ENCODE data around the gene COL27A1. TPM values are rescaled to one million over a fixed set of nuclear protein-coding genes. Genes with fewer than 3 reads are reported as not detected.

The COL27A1 gene
- total and polyA plus RNA-seq, 4 donors: 10.9 to 25.6 (median 17.4) TPM

GRCh38 chr9:114193090-114193489 lies 37.8 kb downstream of the COL27A1 start:
- Histone ChIP-seq H3K9me3 (ENCODE audit: control insufficient read depth in 4 of 4, insufficient read depth in 3 of 4, low read length in 3 of 4) (peaks cover 0 to 3% (median 0%) of the 10 kb centered on the region in 4 donors), H3K27ac (ENCODE audit: low read depth in 1 of 2, low read length in 1 of 2) (no peak overlapping the region), H3K27me3 (ENCODE audit: control insufficient read depth in 3 of 3, insufficient read depth in 3 of 3, low read length in 2 of 3) (no peaks in the 10 kb centered on the region), H3K9ac (ENCODE audit: insufficient read depth in 1 of 2, low read length in 2 of 2) (no peak overlapping the region), H3K4me3 (no peak overlapping the region), H3K4me1 (ENCODE audit: control insufficient read depth in 5 of 5, insufficient read depth in 5 of 5, low read length in 5 of 5) (peaks cover 0 to 31% (median 11%) of the 10 kb centered on the region in 5 donors), H3K36me3 (ENCODE audit: control insufficient read depth in 4 of 4, insufficient read depth in 4 of 4, low read length in 4 of 4) (peaks cover 0 to 30% (median 8%) of the 10 kb centered on the region in 4 donors)
- DNase-seq: no peak
- no peak for TF ChIP-seq CTCF (IDR thresholded peaks at IDR 0.05; ENCODE audit: control extremely low read depth, extremely low read depth)
- ATAC-seq (ENCODE audit: insufficient read depth, low FRiP score): no peak
- 92 to 93% methylated on average over 3 of the region's 3 CpGs for WGBS, 2 donors

- DNase-seq (no peak), ATAC-seq (ENCODE audit: insufficient read depth, low FRiP score) (no peak)
- Histone ChIP-seq H3K27ac (ENCODE audit: low read depth in 1 of 2, low read length in 1 of 2) (no peak overlapping the region), H3K9ac (ENCODE audit: insufficient read depth in 1 of 2, low read length in 2 of 2) (no peak overlapping the region), H3K4me3 (no peak overlapping the region), H3K9me3 (ENCODE audit: control insufficient read depth in 4 of 4, insufficient read depth in 3 of 4, low read length in 3 of 4) (no peaks in the 10 kb centered on the region), H3K36me3 (ENCODE audit: control insufficient read depth in 4 of 4, insufficient read depth in 4 of 4, low read length in 4 of 4) (peaks cover 0 to 30% (median 9%) of the 10 kb centered on the region in 4 donors), H3K4me1 (ENCODE audit: control insufficient read depth in 5 of 5, insufficient read depth in 5 of 5, low read length in 5 of 5) (peaks cover 0 to 41% (median 11%) of the 10 kb centered on the region in 5 donors), H3K27me3 (ENCODE audit: control insufficient read depth in 3 of 3, insufficient read depth in 3 of 3, low read length in 2 of 3) (no peaks in the 10 kb centered on the region)
- no peak for TF ChIP-seq CTCF (IDR thresholded peaks at IDR 0.05; ENCODE audit: control extremely low read depth, extremely low read depth)
- WGBS, 2 donors: 92 to 97% methylated on average over 8 of the region's 8 CpGs
Observed at GRCh38 chr9:114196117-114196516, 40.8 kb downstream of the COL27A1 start.

- no peak overlapping the region for H3K27ac ChIP-seq (ENCODE audit: low read depth in 1 of 2, low read length in 1 of 2)
- ATAC-seq (ENCODE audit: insufficient read depth, low FRiP score) (no peak), DNase-seq (peak; percentile 90 to 96 (median 96))
- H3K27me3 ChIP-seq (ENCODE audit: control insufficient read depth in 3 of 3, insufficient read depth in 3 of 3, low read length in 2 of 3): no peaks in the 10 kb centered on the region
- 62 to 78% methylated on average over 8 of the region's 8 CpGs for WGBS, 2 donors
- H3K36me3 ChIP-seq (ENCODE audit: control insufficient read depth in 4 of 4, insufficient read depth in 4 of 4, low read length in 4 of 4): peaks cover 0 to 30% (median 8%) of the 10 kb centered on the region in 4 donors
- no peak for TF ChIP-seq CTCF (IDR thresholded peaks at IDR 0.05; ENCODE audit: control extremely low read depth, extremely low read depth)
- no peak overlapping the region for H3K4me3 ChIP-seq
- peaks cover 0 to 41% (median 11%) of the 10 kb centered on the region in 5 donors for H3K4me1 ChIP-seq (ENCODE audit: control insufficient read depth in 5 of 5, insufficient read depth in 5 of 5, low read length in 5 of 5)
- H3K9me3 ChIP-seq (ENCODE audit: control insufficient read depth in 4 of 4, insufficient read depth in 3 of 4, low read length in 3 of 4): no peaks in the 10 kb centered on the region
- no peak overlapping the region for H3K9ac ChIP-seq (ENCODE audit: insufficient read depth in 1 of 2, low read length in 2 of 2)
Observed at GRCh38 chr9:114196979-114197622, 41.8 kb downstream of the COL27A1 start.

All from lung (tissue), 12 donors.